Epithelial cell of prostate (primary cell): ENCODE measurements around the gene CCNJL.

Source experiments
- DNase-seq: peaks from one replicate; pipeline ENCODE4 v3.0.0-alpha.2; 2011; ENCODE audit warnings: low read depth, low spot score
- H3K27ac ChIP-seq: fragments of 450-650 bp; 2 replicates; pipeline ENCODE4 v1.5.1; 2017; ENCODE audit warnings: mild to moderate bottlenecking

The CCNJL gene

DNA sequence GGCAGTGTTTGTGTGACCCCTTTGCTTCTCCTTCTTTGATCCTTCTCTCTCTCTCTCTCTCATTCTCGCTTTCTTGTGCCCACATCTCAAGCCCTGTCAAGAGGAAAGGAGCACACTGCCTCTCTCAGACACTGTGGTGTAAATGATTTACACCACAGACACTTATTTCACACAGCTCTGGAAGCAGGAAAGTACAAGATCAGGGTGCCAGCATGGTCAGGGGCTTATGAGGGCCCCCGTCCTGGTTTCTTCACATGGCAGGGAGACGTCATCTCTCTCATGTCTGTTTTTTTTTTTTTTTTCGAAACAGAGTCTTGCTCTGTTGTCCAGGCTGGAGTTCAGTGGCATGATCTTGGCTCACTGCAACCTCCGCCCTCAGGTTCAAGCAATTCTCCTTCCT lies 76.6 kb downstream of the CCNJL start:
- no peak for DNase-seq

DNA sequence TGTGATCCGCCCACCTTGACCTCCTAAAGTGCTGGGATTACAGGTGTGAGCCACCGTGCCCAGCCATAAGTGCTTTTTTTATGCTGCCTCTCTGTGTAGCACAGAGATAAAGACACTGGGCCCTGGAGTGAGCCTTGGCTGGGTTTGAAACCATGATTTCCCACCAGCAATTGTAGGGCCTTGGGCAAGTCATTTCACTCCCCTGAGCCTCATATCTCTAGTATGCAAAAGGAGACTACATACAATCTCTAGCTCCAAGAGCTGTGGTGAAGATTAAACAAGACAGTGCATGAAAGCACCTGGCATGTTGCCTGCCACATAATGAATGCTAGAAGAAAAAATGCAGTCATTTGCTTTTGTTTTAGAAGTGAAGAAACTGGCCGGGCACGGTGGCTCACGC lies 79.1 kb downstream of the CCNJL start:
- no peak overlapping the region for H3K27ac ChIP-seq
- peak; percentile 57 for DNase-seq

More for the DNA sequence above, 76.6 kb downstream of the CCNJL start:
- H3K27ac ChIP-seq, result no peak overlapping the region

DNA sequence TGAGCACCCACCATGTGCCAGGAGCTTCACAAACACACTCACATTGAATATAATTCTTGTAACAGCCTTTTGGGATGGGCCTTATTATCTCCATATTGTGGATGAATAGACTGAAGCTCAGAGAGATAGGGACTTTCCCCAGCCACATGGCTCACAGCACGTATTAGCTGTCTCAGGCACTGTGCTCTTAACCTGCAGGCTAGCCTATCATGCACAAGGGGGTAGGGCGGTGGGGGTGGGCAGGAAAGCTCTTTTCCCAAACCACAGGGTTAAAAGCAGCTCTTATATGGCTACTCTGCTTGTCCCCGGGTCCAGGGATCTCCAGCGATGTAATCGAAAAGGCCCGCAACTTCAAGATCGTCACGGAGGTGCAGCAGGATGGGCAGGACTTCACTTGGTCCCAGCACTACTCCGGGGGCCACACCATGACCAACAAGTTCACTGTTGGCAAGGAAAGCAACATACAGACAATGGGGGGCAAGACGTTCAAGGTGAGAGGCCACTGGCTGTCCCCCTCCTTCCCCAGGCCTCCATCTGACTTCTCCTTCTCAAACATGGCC lies 80.5 kb downstream of the CCNJL start:
- no peak for DNase-seq

DNA sequence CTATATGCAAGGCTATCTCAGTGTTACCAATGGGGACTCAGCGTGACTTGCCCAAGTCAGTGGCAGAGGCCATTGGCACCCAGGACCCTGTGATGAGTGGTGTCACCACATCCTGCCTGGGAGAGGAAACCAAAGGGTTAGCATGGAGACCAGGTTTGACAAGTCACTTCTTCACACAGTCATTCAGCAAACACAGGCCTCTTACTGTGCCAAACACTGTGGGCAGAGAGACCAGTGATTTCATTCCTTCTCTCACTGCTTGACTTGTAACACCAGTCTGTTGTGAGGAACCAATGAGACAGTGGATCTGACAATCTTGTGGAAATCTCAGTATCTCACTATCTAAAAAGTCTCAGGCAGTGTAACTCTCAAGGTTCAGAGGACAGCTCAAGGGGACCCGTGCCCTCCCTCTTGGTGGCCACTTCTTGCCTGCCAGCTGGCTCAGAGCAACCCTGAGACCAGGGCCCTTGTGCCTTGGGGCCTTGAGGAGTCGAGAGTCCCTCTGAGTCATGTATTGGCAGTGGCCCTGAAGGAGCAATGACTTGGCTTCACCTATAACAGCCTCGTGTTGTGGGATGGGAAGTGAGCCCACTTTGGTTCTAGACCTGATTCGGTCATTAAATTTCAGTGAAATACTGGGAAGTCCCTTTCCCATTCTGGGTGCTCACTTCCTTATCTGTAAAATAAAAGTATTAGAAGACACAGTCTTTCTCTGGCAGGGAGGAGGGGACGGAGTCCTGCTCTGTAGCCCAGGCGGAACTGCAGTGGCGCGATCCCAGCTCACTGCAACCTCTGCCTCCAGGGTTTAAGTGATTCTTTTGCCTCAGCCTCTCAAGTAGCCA lies 81.5 kb downstream of the CCNJL start:
- DNase-seq, result peak; percentile 70
- peak overlapping the region; percentile 51 for H3K27ac ChIP-seq

More for the DNA sequence above, 80.5 kb downstream of the CCNJL start:
- H3K27ac ChIP-seq, result peak overlapping the region; percentile 51

DNA sequence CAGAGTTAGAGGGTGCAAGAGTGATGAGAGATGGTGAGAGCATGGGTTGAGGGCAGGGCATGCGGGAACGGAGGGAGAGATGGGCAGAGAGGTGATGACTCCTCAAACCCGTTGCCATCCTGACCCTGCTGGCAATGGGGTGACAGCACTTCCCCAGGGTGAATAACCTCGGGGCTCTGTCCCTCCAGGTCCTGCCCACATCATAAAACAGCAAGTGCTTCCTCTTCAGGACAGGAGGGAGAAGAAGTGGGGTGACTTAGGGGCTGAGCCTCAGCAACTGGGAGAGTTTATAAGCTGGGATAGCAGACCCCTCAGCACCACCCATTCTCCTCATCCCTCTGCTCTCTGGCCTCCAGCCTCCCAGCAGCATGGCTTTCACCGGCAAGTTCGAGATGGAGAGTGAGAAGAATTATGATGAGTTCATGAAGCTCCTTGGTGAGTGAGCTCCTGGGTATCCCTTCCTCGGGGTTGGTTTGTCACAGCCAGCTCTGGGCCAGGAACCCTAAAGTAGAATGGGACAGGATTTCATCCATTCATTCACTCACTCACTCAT lies 83.1 kb downstream of the CCNJL start, which contains the start of gene FABP6:
FABP6 (plus strand) TSS at position 317 of the 553 bp plus-strand sequence; CDS start at position 369, 52 bp downstream.
- peak within 1 kb of the TSS; percentile 51 for H3K27ac ChIP-seq
- no peak for DNase-seq

DNA sequence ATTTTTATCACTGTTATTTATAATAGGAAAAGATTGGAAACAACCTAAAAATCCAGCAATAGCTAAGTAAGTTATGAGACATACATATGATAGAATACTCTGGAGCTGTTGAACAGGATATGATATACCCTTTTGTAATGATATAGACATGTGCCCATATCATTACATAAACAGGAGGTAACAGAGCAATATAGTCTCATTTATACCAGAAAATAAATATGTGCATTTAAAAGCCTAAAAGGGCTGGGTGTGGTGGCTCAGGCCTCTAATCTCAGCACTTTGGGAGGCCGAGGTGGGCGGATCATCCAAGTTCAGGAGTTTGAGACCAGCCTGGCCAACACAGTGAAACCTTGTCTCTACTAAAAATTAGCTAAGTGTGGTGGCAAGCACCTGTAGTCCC lies 85.4 kb downstream of the CCNJL start:
- no peak overlapping the region for H3K27ac ChIP-seq
- DNase-seq, result no peak

DNA sequence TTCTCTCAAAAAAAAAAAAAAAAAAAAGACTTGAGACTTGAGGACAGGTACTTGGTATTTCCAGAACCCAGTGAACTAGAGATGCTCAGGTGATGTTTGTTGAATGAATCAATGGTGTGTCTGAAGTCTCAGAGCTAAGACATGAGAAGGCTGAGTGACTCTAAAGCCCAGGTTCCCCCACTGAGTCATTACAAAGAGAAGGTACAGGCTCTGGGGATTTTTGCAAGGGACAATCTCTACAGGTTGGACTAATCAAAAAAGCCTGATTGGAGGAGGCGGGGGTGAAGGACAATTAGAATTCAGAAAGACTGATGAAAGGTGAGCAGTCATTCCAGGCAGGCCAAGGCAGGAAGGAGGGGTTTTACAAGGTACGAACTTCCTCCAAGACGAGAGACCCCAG lies 91.3 kb downstream of the CCNJL start:
- no peak overlapping the region for H3K27ac ChIP-seq
- DNase-seq, result no peak

DNA sequence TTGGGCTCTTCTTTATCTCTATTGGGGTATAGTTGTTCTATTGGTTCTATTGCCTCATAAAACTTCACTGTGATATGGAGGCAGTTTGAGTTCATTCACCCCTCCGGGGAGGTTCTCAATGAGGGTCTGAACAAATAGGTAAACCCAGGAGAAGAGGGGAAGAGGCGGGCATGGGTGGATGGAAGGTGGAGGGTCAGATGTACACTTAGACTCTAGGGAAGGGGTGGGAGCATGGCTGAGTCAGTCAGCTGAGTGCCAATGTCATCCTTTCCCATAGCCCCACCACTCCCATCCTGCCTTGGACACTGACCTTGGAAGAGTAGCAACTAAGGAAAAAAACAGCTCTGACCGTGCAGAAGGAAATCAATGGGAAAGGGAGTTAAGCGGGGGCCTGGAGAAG lies 93.0 kb downstream of the CCNJL start:
- no peak for DNase-seq
- H3K27ac ChIP-seq, result no peak overlapping the region

DNA sequence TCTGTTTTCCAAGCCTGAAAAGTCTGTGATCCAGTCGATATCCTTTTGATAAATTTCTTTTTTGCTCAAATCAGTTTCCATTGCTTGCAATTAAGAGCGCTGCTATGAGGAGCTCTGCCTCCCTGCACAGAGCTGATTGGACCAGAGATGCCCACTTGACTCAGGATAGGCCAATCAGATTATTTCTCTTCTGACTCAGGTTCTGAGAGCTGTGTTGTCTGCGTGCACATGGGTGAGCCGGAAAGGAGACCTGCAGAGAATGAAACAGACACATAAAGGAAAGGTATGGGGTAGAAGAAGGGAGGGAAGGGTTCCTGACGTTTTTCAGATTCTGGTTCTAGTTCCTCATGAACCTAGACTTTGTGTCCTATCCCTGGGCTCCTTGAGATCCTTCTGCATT lies 98.8 kb downstream of the CCNJL start:
- no peak for DNase-seq
- H3K27ac ChIP-seq, result no peak overlapping the region

DNA sequence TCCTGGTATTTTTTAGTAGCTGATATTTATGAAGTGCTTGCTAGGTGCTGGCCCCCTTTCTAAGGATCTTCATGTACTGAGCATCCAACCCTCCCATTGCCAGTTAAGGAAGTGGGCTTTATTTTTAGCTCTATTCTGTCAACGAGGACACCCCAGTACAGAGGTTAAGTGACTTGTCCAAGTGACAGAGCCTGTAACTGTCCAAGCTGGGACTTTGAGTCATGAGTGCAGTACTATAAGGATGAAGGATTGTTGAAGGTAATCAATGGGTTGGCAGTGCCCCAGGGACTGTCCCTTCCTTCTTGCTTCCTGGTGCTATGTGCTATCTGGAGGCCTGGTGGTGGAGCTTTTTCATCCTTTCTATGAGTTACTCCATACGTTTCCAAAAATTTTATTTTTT lies 101.0 kb downstream of the CCNJL start:
- no peak for DNase-seq
- no peak overlapping the region for H3K27ac ChIP-seq

DNA sequence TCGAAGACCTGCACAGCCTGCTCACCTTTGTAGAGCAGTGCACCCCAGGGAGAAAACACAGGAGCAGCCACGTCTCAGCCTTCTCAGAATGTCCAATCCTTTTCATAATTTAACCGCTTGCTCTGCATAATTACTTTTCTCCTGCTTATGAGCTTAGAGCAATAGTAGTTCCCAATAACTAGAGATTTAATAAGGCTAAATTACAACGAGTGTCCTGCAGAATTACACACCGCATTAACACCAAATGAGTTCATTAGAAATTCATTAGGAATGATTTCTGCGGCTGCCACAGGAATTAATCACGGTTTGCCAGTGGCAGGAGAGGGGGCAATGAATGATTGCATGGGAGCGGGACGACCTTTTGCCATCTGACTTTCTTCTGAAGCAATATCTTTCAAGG lies 101.8 kb downstream of the CCNJL start:
- H3K27ac ChIP-seq, result no peak overlapping the region
- no peak for DNase-seq

DNA sequence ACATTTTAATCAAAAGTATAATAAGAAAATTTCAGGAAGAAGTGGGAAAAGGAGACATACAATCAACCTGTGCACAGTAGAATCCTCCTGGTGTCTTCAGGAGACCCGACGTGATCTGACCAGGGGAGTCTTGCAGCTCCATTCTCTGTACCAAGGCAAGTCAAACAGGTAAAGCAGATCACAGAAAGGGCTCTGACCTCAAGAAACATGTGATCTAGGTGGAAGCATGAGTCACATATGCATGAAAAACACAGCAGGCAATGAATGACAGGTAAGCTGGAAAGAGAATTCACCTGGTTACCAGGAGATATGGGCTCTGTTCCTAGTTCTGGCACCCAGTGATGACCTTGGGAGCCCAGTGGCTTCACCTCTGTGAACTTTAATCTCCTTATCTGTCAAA lies 102.4 kb downstream of the CCNJL start:
- H3K27ac ChIP-seq, result no peak overlapping the region
- peak; percentile 67 for DNase-seq

DNA sequence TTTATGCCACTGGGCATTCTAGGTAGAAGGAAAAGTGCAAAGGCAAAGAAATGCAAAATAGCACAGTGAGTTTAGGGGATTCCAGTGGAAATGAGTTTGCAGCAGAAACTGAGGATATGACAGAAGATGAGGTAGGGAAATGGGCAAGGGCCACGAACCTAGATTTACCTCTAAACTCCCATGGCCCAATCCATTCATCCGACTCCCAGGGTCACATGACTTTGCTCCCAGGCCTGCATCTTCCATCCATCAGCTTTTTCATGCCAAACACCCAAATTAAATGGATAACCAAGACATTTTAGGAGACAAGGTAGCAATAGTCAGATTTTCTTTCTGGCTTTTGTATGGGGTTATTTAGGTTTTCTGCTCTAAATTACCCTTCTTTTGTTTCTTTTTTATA lies 105.3 kb downstream of the CCNJL start:
- no peak overlapping the region for H3K27ac ChIP-seq
- DNase-seq, result no peak
